GM18505 (cell line): ENCODE data around the gene DTNBP1.
"Not testable (repeated sequence)": the region's sequence is repeated elsewhere in the genome, so short reads cannot be mapped to it uniquely, and the experiment has no call there.

Experiments
- ATAC-seq: cut with Tn5 transposase; IDR thresholded peaks from one replicate; pipeline ENCODE4 v1.9.1; 2021; ENCODE audit not compliant: unreplicated experiment
- POLR2A ChIP-seq: IDR thresholded peaks from 4 replicates; pipeline ENCODE4 v1.6.1; 2011; ENCODE audit warnings: borderline replicate concordance; ENCODE audit not compliant: insufficient read depth, insufficient read length; ENCODE audit errors: extremely low read depth

Gene DTNBP1

GRCh38 chr6:15544321-15544900, 118.4 kb downstream of the DTNBP1 start:
- TF ChIP-seq POLR2A: no peak
- ATAC-seq: no peak

DNA sequence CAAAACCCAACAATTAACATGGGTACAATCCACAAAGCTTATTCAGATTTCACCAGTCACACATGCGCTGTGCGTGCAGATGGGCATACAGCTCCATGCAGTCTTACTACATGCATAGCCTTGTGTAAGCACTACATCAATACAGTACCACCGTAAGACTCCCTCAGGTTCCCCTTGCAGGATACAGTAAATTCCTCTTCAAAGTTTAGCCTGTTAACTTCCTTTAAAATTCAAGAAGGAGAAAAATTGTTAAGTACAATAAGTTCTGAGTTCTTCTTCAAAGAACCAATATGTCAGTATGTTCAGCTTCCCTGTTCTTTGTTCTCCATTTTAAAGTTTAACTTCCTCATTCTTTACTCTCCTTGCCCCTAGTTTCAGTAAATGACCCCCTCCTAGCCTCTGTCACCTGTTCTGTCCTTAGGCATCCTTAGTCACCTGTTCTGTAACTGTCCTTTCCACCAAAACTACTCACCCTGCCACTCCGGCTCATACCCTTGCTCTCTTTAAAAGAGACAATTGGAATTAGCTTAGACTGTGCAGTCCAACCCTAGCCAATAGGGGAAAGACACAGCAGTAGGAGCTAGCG, 119.4 kb downstream of the DTNBP1 start:
- ATAC-seq: not testable (repeated sequence)

DNA sequence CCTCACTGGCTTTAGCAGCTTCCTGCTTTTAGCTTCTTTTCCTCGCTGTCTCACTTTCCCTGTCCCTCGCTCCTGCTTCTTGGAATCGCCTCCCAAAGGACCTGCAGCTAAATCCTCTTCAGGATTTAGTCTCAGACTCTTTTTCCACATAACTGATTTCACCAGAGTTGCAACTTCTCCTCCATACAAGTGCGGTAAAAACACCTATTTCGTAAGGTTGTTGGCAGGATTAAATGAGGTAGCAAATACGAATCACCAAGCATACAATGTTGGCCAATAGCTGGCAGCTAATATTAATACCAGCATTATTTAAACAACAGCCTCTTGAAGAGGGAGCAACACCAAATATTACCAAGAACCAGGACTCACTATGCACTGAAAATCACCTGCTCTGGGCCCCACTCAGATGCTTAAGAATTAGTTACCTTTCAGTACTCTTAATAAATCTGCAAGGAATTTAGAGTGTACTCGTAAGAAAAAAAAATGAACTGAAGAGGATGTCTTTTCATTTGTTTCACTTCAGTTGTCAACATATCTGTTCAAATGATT, 123.0 kb downstream of the DTNBP1 start:
- ATAC-seq: no peak
- TF ChIP-seq POLR2A: no peak

GRCh38 chr6:15538766-15539495, 123.9 kb downstream of the DTNBP1 start:
- TF ChIP-seq POLR2A: no peak
- ATAC-seq: no peak

DNA sequence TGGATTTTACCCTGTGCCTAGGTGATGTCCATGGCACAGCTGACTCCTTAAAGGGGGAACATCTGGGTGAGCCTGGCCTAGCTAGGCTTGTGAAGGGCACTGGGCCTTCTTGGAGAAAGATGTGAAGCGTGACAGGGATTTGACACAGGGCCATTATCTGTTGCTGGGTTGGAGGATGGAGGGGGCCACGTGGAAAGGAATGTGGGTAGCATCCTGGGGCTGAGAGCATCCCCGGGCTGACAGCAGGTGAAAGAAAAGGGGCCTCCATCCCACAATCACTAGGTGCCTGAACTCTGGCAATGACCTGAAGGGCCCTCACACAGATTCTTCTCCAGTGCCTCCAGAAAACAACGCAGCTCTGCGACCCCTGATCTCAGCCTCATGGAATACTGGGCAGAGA, 124.7 kb downstream of the DTNBP1 start:
- ATAC-seq: no peak
- no peak for TF ChIP-seq POLR2A

GRCh38 chr6:15536198-15536955, 126.5 kb downstream of the DTNBP1 start:
- no peak for ATAC-seq
- no peak for TF ChIP-seq POLR2A

GRCh38 chr6:15535495-15536197, 127.2 kb downstream of the DTNBP1 start:
- no peak for TF ChIP-seq POLR2A
- ATAC-seq: no peak

- TF ChIP-seq POLR2A: no peak
- ATAC-seq: no peak
Observed at GRCh38 chr6:15534974-15535373, 127.9 kb downstream of the DTNBP1 start.

GRCh38 chr6:15533379-15534026, 129.3 kb downstream of the DTNBP1 start:
- no peak for TF ChIP-seq POLR2A
- no peak for ATAC-seq

DNA sequence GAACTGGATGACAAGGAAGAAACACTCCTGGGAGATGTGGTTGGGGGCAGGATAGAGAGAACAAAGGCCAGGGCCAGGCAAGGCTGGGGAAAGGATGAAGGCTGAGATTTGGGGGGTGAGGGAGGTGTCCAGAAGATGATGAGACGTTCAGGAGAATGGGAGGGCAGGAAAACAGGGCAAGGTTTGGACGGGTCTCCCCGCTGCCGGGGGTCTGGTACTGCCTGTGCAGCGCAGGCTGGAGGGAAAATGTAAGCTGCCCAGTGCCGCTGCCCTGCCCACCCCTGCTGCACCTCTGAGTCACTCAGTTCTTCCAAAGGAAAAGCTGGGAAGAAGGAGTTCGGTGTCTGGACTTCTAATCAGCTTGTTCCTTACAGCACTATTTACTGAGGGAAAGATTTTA, 130.9 kb downstream of the DTNBP1 start:
- no peak for TF ChIP-seq POLR2A
- no peak for ATAC-seq

GRCh38 chr6:15530411-15530810, 132.4 kb downstream of the DTNBP1 start:
- no peak for TF ChIP-seq POLR2A
- no peak for ATAC-seq

- no peak for TF ChIP-seq POLR2A
- no peak for ATAC-seq
Observed at GRCh38 chr6:15528870-15529269, 134.0 kb downstream of the DTNBP1 start.
